Keratinocyte (primary cell): ENCODE measurements around the gene PCDHGA11. TPM values are rescaled to one million over a fixed set of nuclear protein-coding genes. Genes with fewer than 3 reads are reported as not detected.
A peak's percentile ranks its signal among the peaks of the same experiment; 100 is the strongest.
"Not testable (repeated sequence)": the region's sequence is repeated elsewhere in the genome, so short reads cannot be mapped to it uniquely, and the experiment has no call there.

Experiments
- DNase-seq: peaks from one replicate; pipeline ENCODE4 v3.0.0-alpha.2; 2011; ENCODE audit warnings: low read depth, missing footprints, low spot score
- FAIRE-seq: peaks from 2 replicates; lab custom pipeline; 2011; peaks lifted over from hg19 to GRCh38; lab: Jason Lieb, UNC
- H2AFZ ChIP-seq: 2 replicates; pipeline ENCODE4 v1.6.0; 2012; ENCODE audit warnings: low read length, control low read depth, inconsistent platforms; ENCODE audit not compliant: control insufficient read depth
- H3K27ac ChIP-seq: 2 replicates; pipeline ENCODE4 v1.5.1; 2011; ENCODE audit warnings: low read length; ENCODE audit not compliant: control insufficient read depth, insufficient read depth
- H3K27me3 ChIP-seq: 3 replicates; pipeline ENCODE4 v1.6.0; 2011; ENCODE audit warnings: low read length; ENCODE audit not compliant: control insufficient read depth, insufficient read depth; ENCODE audit errors: extremely low read depth
- H3K36me3 ChIP-seq, 2 experiments: 2 replicates in 1 of 2; 3 replicates in 1 of 2; pipeline ENCODE4 v1.5.1; 2011; ENCODE audit warnings: low read length in 2 of 2, mild to moderate bottlenecking in 1 of 2; ENCODE audit not compliant: control insufficient read depth in 2 of 2, insufficient read depth in 2 of 2; ENCODE audit errors: extremely low read depth in 1 of 2
- H3K4me1 ChIP-seq: 3 replicates; pipeline ENCODE4 v1.5.1; 2011; ENCODE audit warnings: low read length; ENCODE audit not compliant: control insufficient read depth, insufficient read depth; ENCODE audit errors: extremely low read depth
- H3K4me2 ChIP-seq: 3 replicates; pipeline ENCODE4 v1.6.0; 2011; ENCODE audit warnings: low read depth, low read length; ENCODE audit not compliant: control insufficient read depth, insufficient read depth; ENCODE audit errors: extremely low read depth
- H3K4me3 ChIP-seq, 3 experiments: fragments of 200-600 bp in 1 of 3; sonication (generic) in 1 of 3; 2 replicates in 2 of 3; 3 replicates in 1 of 3; pipeline ENCODE4 v1.5.1; 2011 to 2016; ENCODE audit warnings: low read length in 3 of 3, mild to moderate bottlenecking in 3 of 3, control low read depth in 2 of 3, inconsistent platforms in 1 of 3, low read depth in 1 of 3, mixed read lengths in 1 of 3, mixed run types in 1 of 3, moderate library complexity in 1 of 3; ENCODE audit not compliant: control insufficient read depth in 2 of 3, insufficient read depth in 2 of 3; ENCODE audit errors: extremely low read depth in 1 of 3
- H3K79me2 ChIP-seq: 2 replicates; pipeline ENCODE4 v1.6.0; 2012; ENCODE audit warnings: low read length; ENCODE audit not compliant: control insufficient read depth, insufficient read depth
- H3K9ac ChIP-seq: 3 replicates; pipeline ENCODE4 v1.6.0; 2011; ENCODE audit warnings: low read length; ENCODE audit not compliant: control insufficient read depth, insufficient read depth; ENCODE audit errors: extremely low read depth
- H3K9me1 ChIP-seq: 3 replicates; pipeline ENCODE4 v1.6.0; 2011; ENCODE audit warnings: low read length; ENCODE audit not compliant: control insufficient read depth, insufficient read depth; ENCODE audit errors: extremely low read depth
- H3K9me3 ChIP-seq: 2 replicates; pipeline ENCODE4 v1.5.1; 2012; ENCODE audit warnings: low read depth, low read length; ENCODE audit not compliant: control insufficient read depth
- H4K20me1 ChIP-seq: 3 replicates; pipeline ENCODE4 v1.6.0; 2011; ENCODE audit warnings: low read length; ENCODE audit not compliant: control insufficient read depth, insufficient read depth; ENCODE audit errors: extremely low read depth
- CTCF ChIP-seq, 3 experiments: IDR thresholded peaks in 1 of 3; conservative IDR thresholded peaks in 1 of 3; optimal IDR thresholded peaks in 1 of 3; 2 replicates in 2 of 3; 3 replicates in 1 of 3; pipeline versions ENCODE3 to v1.5.1; 2011; ENCODE audit warnings: low read length in 3 of 3, mild to moderate bottlenecking in 3 of 3, moderate library complexity in 2 of 3, control low read depth in 1 of 3, inconsistent platforms in 1 of 3; ENCODE audit not compliant: insufficient read depth in 2 of 3; ENCODE audit errors: extremely low read depth in 1 of 3
- EZH2 ChIP-seq: IDR thresholded peaks from one replicate; pipeline ENCODE4 v1.6.1; 2012; ENCODE audit warnings: inconsistent platforms, mild to moderate bottlenecking, low read length, moderate library complexity
- dilution Hi-C: fragments of 300-500 bp; cut with MboI; formaldehyde crosslinking; loops from one replicate; pipeline ENCODE4 v1.7.0; 2020; ENCODE audit warnings: low sequenced_read_pairs; ENCODE audit not compliant: extremely low pct_ligation_motif_present
- polyA plus RNA-seq, 5 experiments: library from polyadenylated mRNA; depleted of rRNA in 3 of 5; stranded (reverse) in 3 of 5; stranded (forward) in 1 of 5; unstranded in 1 of 5; fragments of >200 nt; gene quantifications; 1 replicate in 1 of 5; 2 replicates in 3 of 5; 3 replicates in 1 of 5; pipeline versions ENCODE4 v1.2.1 to v1.2.3, GENCODE V29; 2011 to 2012; ENCODE audit warnings: missing spikeins in 2 of 5, low read depth in 1 of 5, low replicate concordance in 1 of 5

Gene PCDHGA11
- polyA plus RNA-seq, 1 donor (not counting 4 experiments of a cell fraction or from before 2014, with no cell fraction given): 1.4 TPM

- peak; percentile 28 for DNase-seq
- peak within 1 kb of the TSS; percentile 61 for H2AFZ ChIP-seq
- peaks cover 16% of the 10 kb centered on the region for H3K27me3 ChIP-seq
- no peaks in the 10 kb centered on the region for H3K9me1 ChIP-seq
- H3K4me2 ChIP-seq: peak within 1 kb of the TSS; percentile 80
- H3K79me2 ChIP-seq: no peaks in the 10 kb centered on the region
- no peaks in the 10 kb centered on the region for H3K36me3 ChIP-seq
- H3K27ac ChIP-seq: no peak within 1 kb of the TSS
- peaks cover 26% of the 10 kb centered on the region for H3K9me3 ChIP-seq
- no peaks in the 10 kb centered on the region for H3K4me1 ChIP-seq
- H3K4me3 ChIP-seq: peak within 1 kb of the TSS; percentile 25 to 60 (median 47)
- TF ChIP-seq EZH2 (no peak), CTCF (optimal IDR thresholded peaks at IDR 0.05 in 1 of 3, IDR thresholded peaks at IDR 0.05 in 1 of 3, conservative IDR thresholded peaks at IDR 0.05 in 1 of 3; ENCODE audit: extremely low read depth in 1 of 3, insufficient read depth in 2 of 3, low read length in 3 of 3) (peak; percentile 58 to 78 (median 69))
- H4K20me1 ChIP-seq: no peaks in the 10 kb centered on the region
- H3K9ac ChIP-seq: peak within 1 kb of the TSS; percentile 36
- dilution Hi-C loops: no loop called here
- FAIRE-seq: peak; percentile 13
These were observed 9.7 kb downstream of the PCDHGA11 start, which contains the start of gene PCDHGA12 for GRCh38 chr5:141430332-141431113. Gene PCDHGA12, plus strand, starts transcription at chr5:141430507. Its CDS starts 253 bp downstream, at chr5:141430760.

- Histone ChIP-seq H3K79me2 (no peaks in the 10 kb centered on the region), H3K4me3 (peak overlapping the region in 2 of 3 experiments; percentile 25 to 60), H3K9me3 (peaks cover 23% of the 10 kb centered on the region), H2AFZ (no peak overlapping the region), H3K4me2 (peak overlapping the region; percentile 80), H4K20me1 (no peaks in the 10 kb centered on the region), H3K27me3 (peaks cover 11% of the 10 kb centered on the region), H3K36me3 (no peaks in the 10 kb centered on the region), H3K4me1 (no peaks in the 10 kb centered on the region), H3K9me1 (no peaks in the 10 kb centered on the region), H3K27ac (no peak overlapping the region), H3K9ac (no peak overlapping the region)
- no peak for DNase-seq
- no peak for FAIRE-seq
- dilution Hi-C loops: no loop called here
- TF ChIP-seq EZH2 (no peak), CTCF (optimal IDR thresholded peaks at IDR 0.05 in 1 of 3, IDR thresholded peaks at IDR 0.05 in 1 of 3, conservative IDR thresholded peaks at IDR 0.05 in 1 of 3; ENCODE audit: extremely low read depth in 1 of 3, insufficient read depth in 2 of 3, low read length in 3 of 3) (no peak)
These were observed 10.4 kb downstream of the PCDHGA11 start for GRCh38 chr5:141431286-141431685.

GRCh38 chr5:141432308-141432707, 11.5 kb downstream of the PCDHGA11 start:
- Histone ChIP-seq H3K9me3 (peaks cover 22% of the 10 kb centered on the region), H3K27me3 (peaks cover 11% of the 10 kb centered on the region)
- FAIRE-seq, H3K27ac ChIP-seq, H3K36me3 ChIP-seq, H3K4me3 ChIP-seq, H3K79me2 ChIP-seq, H4K20me1 ChIP-seq, dilution Hi-C loops, H3K9me1 ChIP-seq, DNase-seq, H2AFZ ChIP-seq, H3K4me2 ChIP-seq, H3K4me1 ChIP-seq, H3K9ac ChIP-seq: not testable (repeated sequence)
